ENCODE data around the gene GMPPA.

DNA sequence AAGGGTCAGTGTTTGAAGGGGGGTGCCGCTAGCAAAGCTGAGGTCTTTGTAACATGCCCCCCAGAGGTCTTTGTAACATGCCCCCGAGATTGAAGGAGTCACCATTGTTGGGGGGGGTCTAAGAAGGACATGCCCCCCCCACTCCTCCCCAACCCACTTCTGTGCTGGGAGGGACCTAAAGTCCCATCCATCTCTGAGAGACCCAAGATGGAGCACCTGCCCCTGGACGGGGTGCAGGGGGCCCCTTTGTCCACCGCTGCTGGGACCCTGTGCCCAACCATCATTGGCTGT is 9.7 kb downstream of the GMPPA start:
- TF ChIP-seq POLR2A (IDR thresholded peaks at IDR 0.05; ENCODE audit: low read depth, low read length), result no peak
- TF ChIP-seq POLR2AphosphoS5 (IDR thresholded peaks at IDR 0.05; ENCODE audit: low read depth, low read length), result no peak
- TF ChIP-seq TAF1 (IDR thresholded peaks at IDR 0.05; ENCODE audit: borderline replicate concordance, low read depth, low read length), result no peak
